Eye (tissue), 1 donor: ENCODE measurements around the gene DUS1L.

Source experiments
- DNase-seq: peaks from one replicate; pipeline ENCODE4 v3.0.0-alpha.2; 2015

The DUS1L gene

DNA sequence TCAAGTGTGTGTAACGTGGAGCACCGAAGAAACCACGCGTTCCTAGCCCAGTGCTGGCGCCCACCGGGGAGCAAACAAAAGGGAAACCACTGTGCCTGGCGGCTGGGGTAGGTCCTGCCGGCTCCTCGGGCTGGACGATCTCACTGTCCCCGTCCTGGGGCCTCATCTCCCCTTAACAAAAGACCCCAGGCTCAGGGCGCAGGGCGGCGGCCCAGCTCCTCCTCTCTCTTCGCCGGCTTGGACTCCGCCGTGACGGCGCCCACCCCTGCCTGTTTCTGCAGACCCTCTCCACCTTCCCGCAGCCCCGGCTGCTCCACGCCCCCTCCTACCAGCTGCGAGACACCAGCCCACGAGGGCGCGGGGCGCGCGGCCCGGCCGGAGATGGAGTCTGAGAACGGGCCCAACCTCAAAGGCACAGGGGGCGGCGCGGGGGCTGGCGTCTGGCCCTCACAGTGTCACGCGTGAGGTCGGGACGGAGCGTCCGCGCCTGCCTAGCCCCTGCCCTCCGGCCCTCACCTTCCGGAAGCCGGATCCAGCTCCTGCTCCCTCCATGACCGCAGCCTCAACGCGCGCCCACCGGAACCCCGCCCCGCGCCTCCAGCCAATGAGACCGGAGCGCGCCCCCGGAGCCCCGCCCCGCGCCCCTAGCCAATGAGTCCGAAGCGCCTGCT is 43.2 kb downstream of the DUS1L start, which contains the start of gene CENPX:
CENPX (minus strand) TSS at position 569 of the 671 bp plus-strand sequence; CDS start at position 552, 17 bp downstream.
- no peak for DNase-seq

DNA sequence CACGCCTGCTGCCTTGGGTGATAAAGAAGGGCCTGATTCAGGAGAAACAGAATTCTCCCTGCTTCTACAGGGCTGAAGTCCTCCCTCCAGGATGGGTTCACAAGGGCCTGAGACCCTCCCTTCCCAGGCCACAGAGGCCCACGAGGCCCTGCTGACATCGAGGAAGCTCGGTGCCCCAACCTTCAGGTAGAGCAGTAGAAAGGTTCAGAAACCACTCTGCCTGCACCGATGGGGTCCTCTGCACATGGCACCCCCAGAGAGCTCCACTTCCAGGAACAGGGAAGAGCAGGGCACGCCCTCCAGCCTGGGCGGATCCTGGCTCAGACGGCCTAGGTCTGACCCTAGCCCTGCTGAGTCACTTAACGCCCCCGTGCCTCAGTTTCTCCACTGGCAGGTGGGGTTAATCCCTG is 43.7 kb downstream of the DUS1L start:
- DNase-seq, result no peak

DNA sequence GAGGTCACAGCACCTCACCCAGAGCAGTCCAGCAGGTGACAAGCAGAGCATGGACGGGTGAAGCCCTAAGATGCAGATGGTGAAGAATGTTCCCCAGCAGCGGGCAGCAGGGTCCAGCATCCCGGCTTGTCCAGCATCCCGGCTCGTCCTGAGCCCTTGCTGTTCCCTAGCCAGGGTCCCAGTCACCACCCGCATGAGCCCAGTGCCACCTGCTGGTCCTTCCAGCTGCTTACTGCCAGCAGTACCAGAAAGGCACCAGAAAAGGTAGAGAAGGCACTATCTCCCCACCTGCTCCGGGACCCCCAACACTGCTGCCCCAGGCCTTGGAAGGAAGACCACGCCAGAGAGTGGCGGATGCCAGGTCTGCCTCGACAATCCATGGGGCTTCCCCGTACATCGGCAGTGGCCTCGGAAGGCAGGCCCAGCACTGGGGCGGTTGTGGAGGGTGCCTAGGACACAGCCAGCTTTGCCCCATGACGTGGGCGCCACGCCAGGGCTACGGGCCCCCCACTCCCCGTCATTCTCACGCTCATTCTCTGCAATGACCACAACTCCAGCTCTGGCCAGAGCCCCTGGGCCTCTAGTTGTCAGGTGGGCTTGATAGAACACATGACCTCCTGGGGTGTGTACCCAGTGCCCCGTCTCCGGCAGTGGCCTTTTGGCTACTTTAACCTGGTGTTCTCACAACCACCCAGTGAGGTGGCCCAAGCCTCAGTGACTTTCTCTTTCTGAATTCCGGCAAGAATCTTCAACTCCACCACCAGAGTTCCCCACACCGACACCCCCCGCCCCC is 44.3 kb downstream of the DUS1L start:
- peak; percentile 79 for DNase-seq

DNA sequence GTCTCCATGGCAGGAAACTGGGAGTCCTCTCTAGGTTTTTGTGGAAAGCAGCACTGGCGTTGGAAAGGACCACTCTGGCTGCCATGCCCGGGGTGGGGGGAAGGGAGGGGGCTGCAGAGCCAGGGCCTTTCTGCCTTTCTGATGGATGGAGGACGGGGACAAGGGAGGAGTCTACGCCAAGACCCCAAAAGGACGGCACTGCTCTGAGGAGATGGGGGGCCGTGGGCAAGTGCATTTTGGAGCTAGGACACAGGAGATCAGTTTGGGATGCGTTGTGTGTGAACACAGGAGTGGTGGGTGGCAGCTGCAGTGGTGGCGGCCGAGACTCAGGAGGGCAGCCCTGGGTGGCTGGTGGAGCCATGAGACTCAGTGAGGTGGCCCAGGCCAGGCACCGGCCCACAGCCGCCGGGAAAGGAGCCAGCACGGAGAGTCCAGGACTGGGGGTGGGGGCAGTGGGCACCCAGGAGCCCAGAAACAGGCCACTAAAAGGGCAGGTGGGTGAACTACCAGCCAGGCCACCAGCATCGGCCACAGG is 45.0 kb downstream of the DUS1L start:
- DNase-seq, result no peak

DNA sequence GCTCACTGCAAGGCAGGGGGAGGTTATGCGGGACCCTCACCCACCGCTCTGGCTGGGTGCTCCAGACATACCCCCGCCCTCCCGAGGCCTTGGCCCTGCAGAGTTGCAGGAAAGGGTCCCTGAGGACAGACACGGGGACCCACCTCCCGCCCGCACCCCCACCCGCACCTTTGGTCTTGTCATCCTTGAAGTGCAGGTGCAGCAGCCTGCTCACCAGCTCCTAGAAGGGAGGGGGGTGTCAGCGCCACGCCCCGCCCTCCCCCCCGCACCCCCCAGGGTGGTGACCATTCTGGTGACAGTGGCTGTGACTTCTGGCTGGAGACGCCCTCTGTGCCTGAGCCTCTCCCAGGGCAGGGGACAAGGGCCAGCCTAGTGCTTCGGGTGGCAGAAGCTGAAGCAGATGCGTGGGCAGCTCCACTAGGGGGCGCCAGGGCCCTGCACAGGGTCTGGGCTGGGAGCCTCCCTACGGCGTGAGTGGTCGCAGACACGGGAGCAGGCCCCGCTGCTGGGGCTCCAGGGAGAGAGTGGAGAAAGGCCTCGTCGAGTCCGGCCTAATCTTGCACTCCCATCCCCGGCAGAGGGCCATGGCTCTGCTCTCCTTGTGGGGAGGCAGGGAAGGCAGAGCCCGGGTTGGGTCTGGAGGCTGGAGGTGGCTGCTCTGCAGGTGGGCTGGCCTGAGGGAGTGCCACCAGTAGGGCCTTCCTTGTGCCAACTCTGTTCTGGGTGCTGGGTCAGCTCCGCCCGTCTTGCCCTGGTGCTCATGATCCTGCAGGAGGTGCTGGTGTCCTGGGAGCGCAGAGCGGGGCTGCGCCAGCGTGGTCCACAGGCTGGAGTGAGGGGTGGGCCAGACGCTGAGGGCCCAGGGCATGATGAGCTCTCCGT is 45.7 kb downstream of the DUS1L start:
- peak; percentile 72 for DNase-seq

DNA sequence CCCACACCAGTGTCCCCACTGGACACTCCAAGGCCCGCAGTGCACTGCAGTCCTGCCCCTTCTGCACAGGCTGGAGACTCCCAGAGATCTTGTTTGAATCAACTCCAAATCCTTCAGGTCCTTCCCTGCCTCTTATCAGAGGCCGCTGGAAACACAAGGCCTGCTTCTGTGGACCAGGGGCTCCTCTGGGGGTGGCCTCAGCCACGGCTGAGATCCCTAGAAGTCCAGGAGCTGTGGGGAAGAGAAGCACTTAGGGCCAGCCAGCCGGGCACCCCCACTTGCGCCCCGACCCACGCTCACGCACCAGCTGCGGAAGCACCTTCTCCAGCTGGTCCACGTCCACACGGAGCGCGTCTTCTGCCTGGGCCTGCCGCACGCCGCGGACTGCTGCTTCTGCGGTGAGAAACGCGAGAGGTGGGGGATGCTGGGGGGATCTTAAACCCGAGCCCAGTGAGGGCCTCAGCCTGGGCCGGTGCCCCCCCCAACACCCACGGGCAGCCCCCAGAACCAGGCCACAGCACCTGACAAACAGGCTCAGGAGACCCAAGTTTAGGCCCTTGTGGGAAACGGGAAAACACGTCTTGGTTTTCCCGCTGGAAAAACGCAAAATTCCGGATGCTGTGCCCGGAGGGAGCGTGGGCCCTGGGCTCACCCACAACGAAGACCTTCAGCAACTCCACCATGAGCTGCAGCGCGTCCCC is 46.5 kb downstream of the DUS1L start:
- no peak for DNase-seq

DNA sequence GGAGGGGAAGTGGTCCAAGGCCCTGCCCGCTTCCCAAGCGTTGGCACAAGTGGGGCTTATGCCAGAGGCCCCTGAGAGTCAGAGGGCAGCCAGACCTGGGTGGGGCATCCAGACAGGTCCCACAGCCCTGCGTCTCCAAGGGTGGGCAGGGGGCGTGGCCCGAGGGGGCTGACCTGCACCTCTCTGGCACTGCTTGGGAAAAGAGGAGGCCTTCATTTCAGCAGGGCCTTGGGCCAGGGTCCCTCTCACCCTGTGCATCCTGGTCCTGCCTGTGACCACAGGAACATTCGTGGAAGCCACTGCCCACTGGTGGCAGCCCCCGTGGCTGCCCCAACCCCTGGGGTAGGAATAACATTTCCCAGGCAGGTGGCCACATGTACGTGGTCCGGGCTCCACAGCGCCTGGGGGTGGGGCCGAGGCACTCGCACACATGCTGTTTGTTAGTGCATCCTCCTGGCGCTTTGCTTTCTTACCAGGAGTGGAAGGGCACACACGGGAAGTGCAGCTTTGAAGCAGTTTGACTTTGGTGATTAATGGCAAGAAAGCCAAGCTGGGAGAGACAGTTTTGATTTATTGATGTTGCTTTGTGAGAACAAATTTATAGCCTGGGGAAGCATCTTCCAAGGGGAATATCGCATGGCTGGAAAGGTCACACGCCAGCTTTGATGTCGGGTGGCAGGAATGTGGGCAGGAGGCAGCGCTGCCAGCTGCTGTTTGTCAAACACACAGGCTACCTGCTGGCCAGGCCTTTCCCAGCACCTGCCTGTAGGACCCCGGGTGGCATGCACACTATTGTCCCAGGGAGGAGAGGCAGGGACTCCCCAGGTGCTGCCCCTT is 47.2 kb downstream of the DUS1L start:
- DNase-seq, result no peak

DNA sequence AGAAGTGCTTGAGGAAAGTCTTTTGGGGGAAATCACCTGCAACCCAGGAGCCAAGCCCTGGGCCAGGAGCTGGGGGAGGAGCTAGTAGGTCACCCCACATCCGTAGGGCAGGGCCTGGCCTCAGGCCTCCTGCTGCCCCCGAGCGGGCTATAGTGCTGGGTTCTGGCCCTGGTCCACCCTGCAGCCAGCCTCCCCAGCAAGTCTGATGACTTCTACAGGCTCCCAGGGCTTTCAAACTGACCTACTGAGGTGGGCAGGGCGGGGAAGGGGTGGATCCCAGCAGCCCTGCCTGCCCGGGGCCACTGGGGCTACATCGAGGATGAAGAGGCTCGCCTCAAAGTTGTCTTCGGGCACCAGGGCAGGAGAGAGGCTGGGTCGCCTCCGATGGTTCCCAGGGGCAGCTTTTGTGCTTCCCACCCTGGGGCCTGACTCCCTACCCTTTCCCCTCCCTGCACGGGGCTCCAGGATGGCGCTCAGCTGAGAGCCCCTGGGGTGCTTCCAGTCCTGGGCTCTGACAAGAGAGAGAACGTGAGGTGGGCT is 47.9 kb downstream of the DUS1L start:
- DNase-seq, result no peak

DNA sequence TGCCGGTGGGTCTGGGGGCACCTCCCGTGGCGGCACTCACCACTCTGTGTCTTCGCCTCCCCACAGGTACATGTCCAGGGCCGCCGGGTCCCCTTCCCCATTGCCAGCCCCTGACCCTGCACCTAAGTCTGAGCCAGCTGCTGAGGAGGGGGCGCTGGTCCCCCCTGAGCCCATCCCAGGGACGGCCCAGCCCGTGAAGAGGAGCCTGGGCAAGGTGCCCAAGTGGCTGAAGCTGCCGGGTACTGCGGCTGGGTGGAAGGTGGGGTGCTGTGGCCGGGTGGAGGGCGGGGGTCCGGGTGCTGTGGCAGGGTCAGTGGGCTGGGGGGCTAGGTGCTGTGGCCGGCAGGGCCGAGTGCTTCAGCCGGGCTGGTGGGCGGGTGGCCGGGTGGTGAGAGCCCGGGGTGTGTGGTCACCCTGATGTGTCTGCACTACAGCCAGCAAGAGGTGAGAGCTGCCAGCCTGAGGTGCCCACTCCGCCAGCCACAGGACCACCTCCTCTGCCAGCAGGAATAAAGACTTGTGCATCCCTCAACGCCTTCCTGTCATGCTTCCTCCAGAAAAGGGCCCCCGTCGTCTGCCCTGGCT is 48.6 kb downstream of the DUS1L start:
- no peak for DNase-seq

DNA sequence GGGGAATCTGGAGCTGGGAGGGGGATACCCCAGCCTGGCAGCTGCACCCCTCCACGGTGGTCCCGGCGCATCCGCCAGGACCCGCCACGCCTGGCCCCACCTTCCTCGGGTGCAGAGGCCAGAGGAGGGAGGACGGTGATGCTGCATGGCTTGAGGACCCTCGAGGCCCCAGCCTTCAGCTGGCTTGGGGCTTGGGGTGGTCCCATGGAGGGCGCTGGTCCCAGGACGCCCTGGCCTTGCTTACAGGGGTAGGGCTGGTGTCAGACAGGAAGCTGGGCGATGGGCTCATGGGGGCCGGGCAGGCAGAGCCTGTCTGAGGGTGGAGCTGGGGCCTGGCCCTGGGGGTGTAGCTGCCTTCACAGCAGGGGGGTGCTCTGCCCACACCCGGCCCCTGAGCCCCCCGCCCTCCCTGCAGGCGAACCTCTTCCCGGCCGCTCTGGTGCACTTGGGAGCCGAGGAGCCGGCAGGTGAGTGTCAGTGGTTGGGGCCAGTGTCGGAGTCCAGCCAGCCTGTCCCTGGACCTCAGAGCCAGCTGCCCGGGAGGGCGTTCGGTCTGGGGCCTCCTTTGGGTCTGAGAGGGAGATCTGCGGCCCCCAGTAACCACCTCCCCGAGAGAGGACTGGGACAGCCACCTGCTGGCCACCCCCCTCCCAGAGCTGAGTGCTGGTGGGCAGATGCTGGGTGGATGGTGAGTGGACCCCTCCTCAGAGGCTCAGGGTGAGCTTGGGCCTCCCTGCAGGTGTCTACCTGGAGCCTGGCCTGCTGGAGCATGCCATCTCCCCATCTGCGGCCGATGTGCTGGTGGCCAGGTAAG is 49.3 kb downstream of the DUS1L start:
- DNase-seq, result no peak

DNA sequence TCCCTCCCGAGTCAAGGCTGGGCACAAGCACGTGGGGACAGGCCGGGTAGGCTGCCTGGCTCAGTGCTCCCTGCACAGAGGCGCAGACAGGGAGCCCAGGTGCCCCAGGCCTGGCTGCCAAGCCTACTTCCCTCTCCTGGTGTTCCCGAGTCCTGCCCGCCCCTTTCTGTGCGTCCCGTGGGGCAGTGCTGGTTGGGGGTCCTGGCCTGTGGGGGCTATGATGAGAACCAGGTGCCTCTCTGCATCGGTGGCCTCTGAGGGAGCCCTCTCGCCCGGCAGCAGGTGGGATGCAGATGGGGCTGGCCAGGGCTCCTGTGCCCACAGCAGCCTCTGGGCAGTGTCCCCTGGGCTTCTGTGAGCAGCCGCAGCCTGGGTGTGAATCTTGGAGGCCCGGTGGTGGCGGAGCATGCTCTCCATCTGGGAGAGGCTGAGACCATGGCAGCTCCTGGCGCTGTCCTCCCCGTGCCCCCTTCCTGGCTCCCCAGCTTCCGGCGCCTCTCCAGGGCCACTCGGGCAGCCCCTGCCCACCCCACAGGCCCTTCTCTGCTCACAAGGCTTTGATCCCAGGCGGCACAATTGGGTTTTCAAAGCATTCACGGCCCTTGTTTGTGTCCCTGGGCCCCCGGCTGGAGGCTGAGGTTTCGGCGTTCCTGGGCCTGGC is 50.2 kb downstream of the DUS1L start:
- peak; percentile 42 for DNase-seq

DNA sequence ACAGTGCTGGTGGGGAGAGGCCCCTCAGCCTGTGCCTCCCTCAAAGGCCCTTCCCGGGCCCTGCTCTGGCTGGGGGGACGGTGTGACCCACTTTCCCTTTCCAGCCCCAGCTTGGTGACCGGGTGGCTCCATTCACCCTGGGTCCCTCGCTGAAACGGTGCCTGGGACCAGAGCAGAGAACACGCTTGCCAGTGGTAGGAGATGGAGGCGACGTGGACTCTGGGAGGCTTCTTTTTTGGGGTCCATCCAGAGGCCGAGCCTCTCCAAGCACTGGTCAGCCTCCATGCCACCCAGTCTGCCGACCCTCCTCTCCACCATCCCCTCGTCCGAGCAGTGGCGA is 50.7 kb downstream of the DUS1L start:
- DNase-seq, result no peak

DNA sequence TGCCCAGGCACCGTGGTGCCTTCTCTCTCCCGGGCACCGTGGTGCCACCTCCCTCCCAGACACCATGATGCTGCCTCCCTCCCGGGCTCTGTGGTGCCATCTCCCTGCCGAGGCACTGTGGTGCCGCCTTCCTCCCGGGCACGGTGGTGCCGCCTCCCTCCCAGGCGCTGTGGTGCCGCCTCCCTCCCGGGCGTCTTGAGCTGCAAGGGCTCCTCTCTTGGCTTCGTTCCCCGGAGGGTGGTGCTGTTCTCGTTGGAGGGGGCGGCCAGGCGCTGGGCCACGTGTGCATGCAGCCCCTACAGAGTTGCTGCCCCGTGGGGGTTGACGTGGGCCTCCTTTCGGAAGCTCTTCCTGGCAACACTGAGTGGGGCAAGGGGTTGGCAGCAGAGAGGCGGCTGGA is 51.2 kb downstream of the DUS1L start:
- DNase-seq, result no peak

DNA sequence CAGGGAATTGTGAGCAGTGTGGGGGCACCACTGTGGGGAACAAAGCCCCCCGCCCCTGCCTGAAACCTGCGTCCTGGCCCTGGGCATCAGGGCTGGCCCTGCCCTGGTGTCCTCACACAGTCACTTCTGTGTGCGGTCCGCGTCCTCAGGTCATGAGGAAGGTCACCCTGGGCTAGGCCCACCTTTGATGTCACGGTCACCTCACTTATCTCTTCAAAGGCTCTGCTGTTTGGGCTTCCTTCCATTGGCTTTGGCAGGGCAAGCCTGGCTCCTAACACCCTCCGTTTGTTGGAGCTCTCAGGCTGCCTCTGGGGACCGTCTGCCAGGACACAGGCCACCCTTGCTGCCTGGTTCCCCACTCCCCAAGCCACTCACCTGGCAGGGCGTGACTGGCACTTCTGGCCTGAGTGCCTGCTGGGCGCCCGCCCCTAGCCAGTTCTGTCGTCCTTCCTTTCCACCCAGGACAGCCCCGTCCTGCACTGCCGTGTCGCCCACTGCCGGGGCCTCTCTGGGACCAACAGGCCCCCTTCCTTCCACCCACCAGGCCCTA is 51.8 kb downstream of the DUS1L start:
- no peak for DNase-seq

DNA sequence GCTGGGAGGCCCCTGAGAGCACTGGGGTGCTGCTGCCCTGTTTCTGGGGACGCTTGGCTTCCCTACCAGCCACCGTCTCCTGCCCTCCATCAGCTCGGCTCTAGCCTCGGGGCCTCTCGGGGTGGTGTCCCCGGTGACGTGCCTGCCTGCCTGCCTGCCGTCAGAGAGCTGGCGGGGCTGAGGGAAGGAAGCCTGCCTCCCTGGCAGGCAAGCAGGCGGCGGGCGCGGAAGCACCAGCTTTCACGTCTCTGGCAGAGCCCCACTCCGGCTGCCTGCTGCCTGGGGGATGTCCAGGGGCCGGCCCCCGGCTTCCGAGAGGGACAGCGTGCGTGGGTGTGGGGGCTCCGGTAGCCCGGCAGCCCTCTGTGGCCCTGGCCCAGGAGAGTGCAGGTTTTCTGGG is 52.3 kb downstream of the DUS1L start:
- peak; percentile 49 for DNase-seq

DNA sequence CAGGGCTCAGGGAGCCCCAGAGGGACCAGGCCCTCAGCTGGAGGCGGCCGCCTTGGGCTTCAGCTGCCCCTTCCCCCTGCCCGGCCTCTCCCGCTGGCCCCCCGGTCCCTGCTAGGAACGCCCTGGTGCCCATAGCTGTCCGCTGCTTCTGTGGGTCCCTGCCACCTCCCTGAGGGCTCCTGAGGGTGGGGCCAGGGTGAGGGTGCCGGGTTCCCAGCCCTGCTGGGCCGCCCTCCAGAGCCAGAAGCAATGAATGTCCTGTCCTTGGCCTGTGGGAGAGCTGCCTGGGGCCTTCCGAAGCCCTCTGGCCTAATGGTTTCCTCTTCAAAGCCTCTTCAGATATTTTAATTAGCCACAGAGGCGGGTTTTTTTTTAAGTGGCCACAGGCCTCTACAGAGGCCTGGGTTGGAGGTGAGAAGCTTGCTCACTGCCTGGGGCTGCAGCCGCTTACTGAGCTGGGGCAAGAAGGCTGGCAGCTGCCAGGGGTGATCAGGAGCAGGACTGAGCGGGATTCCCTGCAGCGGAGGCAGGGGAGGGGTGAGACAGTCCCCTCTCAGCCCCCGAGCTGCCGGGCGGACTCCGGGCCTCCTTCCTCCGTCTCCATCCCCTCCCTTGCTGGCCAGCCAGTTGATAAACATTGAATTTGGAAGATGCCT is 52.8 kb downstream of the DUS1L start:
- DNase-seq, result peak; percentile 56

DNA sequence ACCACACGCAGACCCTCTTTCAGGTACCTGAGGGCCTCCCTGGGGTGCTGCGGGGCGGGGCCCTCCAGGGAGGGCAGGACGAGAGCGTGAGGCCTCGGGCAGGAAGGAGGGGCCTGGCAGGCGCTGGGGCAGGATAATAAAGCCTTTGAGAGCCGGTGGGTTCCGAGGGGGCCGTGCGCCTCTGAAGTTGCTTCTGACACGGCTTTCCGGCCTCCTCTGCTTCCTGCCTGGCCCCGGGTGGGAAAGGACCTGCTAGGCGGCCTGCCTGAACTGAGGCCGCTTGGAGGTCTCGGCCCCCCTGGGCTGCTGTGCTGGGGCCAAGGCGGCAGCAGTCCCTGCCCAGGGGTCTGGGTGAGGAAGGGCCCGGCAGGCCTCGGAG is 53.4 kb downstream of the DUS1L start:
- no peak for DNase-seq

DNA sequence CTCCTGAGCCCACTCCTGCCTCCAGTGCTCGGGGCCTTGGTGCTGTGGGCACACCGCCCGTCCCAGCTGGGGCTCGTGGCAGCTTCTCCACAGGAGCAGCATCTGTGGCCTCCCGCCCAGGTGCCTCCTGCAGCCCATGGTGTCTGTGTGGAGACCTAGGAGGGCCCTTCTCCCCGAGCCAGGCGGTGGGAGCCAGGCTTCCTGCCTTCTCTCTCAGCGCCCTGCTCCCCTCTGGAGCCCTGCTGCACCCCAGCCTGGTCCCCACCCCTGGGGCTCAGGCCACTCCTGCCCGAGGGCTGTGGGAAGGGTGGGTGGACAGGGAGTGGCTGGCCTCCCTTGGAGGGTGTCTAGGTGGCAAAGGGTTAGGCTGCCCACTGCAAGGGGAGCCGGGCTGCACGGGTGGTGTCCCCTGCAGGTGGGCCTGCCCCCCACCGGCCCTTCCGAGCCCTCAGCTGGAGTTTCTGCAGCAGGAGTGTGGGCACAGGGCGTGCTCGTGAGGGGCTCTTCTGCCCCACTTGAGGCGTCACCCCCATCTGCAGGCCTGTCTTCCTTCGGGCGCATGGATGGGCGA is 53.9 kb downstream of the DUS1L start:
- no peak for DNase-seq
